Karpas-422 (cell line): ENCODE measurements around the gene DDX10. TPM values are rescaled to one million over a fixed set of nuclear protein-coding genes. Genes with fewer than 3 reads are reported as not detected.
"Not testable (repeated sequence)": the region's sequence is repeated elsewhere in the genome, so short reads cannot be mapped to it uniquely, and the experiment has no call there.

Source experiments
- DNase-seq: peaks from one replicate; pipeline ENCODE4 v3.0.0-alpha.2; 2015
- H2AFZ ChIP-seq: fragments of 200-600 bp; sonication (generic); 2 replicates; pipeline ENCODE4 v1.6.1; 2014; ENCODE audit warnings: antibody characterized with exemption, low read length, mixed read lengths
- H3K27ac ChIP-seq: fragments of 200-600 bp; sonication (generic); 2 replicates; pipeline ENCODE4 v1.5.1; 2014; ENCODE audit warnings: mild to moderate bottlenecking, low read length, moderate library complexity
- H3K27me3 ChIP-seq: fragments of 200-600 bp; sonication (generic); 2 replicates; pipeline ENCODE4 v1.6.1; 2014; ENCODE audit warnings: low read length, mixed read lengths
- H3K36me3 ChIP-seq: fragments of 200-600 bp; sonication (generic); 2 replicates; pipeline ENCODE4 v1.6.1; 2014; ENCODE audit warnings: low read length, mixed read lengths; ENCODE audit not compliant: insufficient read depth
- H3K4me1 ChIP-seq: fragments of 200-600 bp; sonication (generic); 2 replicates; pipeline ENCODE4 v1.6.1; 2014; ENCODE audit warnings: mild to moderate bottlenecking, low read length, mixed read lengths
- H3K4me2 ChIP-seq: fragments of 200-600 bp; sonication (generic); 2 replicates; pipeline ENCODE4 v1.6.1; 2014; ENCODE audit warnings: low read length, low read depth, mild to moderate bottlenecking; ENCODE audit not compliant: poor library complexity, severe bottlenecking
- H3K4me3 ChIP-seq: fragments of 200-600 bp; sonication (generic); 2 replicates; pipeline ENCODE4 v1.5.1; 2014; ENCODE audit warnings: mild to moderate bottlenecking, antibody characterized with exemption, low read length, mixed read lengths
- H3K79me2 ChIP-seq: fragments of 200-600 bp; sonication (generic); 2 replicates; pipeline ENCODE4 v1.6.1; 2014; ENCODE audit warnings: mild to moderate bottlenecking, low read length, mixed read lengths
- H3K9ac ChIP-seq: fragments of 200-600 bp; sonication (generic); 2 replicates; pipeline ENCODE4 v1.6.0; 2014; ENCODE audit warnings: low read length
- H3K9me2 ChIP-seq: fragments of 200-600 bp; sonication (generic), shearing (Covaris generic); replicated peaks from 2 replicates; pipeline ENCODE4 v1.6.0; 2014; ENCODE audit warnings: mild to moderate bottlenecking, low read length, moderate library complexity; ENCODE audit not compliant: insufficient read depth
- H3K9me3 ChIP-seq: fragments of 300-700, 200-600 bp; sonication (generic); 2 replicates; pipeline ENCODE4 v1.6.1; 2014; ENCODE audit warnings: low read length, mixed read lengths
- H4K20me1 ChIP-seq: fragments of 200-600 bp; sonication (generic); 2 replicates; pipeline ENCODE4 v1.6.1; 2014; ENCODE audit warnings: mild to moderate bottlenecking, antibody characterized with exemption, low read length, low read depth; ENCODE audit not compliant: insufficient read depth
- total RNA-seq: library from RNA; depleted of rRNA; stranded (reverse); fragments of >200 nt; shearing (Covaris generic); gene quantifications from 2 replicates; pipeline ENCODE4 v1.2.3, GENCODE V29; 2014; ENCODE audit warnings: low replicate concordance

Gene DDX10
- total RNA-seq, 1 experiment from 2014 or later = 103 TPM

- H4K20me1 ChIP-seq = no peaks in the 10 kb centered on the region
- no peak for DNase-seq
- H3K4me2 ChIP-seq = no peak overlapping the region
- no peaks in the 10 kb centered on the region for H3K9me2 ChIP-seq
- no peak overlapping the region for H3K9ac ChIP-seq
- H3K4me1 ChIP-seq = peaks cover 20% of the 10 kb centered on the region
- H3K79me2 ChIP-seq = peaks cover 77% of the 10 kb centered on the region
- no peak overlapping the region for H2AFZ ChIP-seq
- no peak overlapping the region for H3K27ac ChIP-seq
- peaks cover 10% of the 10 kb centered on the region; the same call in 1 of the 2 replicates for H3K9me3 ChIP-seq
- no peaks in the 10 kb centered on the region for H3K27me3 ChIP-seq
- H3K4me3 ChIP-seq = no peak overlapping the region
- peaks cover 14% of the 10 kb centered on the region for H3K36me3 ChIP-seq
These were observed 110.5 kb downstream of the DDX10 start for GRCh38 chr11:108775324-108775723.

- not testable (repeated sequence) for H3K27ac ChIP-seq, H3K9me2 ChIP-seq, DNase-seq, H3K9ac ChIP-seq, H3K4me3 ChIP-seq, H3K27me3 ChIP-seq, H3K4me2 ChIP-seq, H2AFZ ChIP-seq, H4K20me1 ChIP-seq
- Histone ChIP-seq H3K79me2 (peaks cover 77% of the 10 kb centered on the region), H3K4me1 (peaks cover 28% of the 10 kb centered on the region), H3K9me3 (peaks cover 10% of the 10 kb centered on the region; the same call in 1 of the 2 replicates), H3K36me3 (peaks cover 14% of the 10 kb centered on the region)
These were observed 114.3 kb downstream of the DDX10 start for GRCh38 chr11:108779147-108779546.

DNA sequence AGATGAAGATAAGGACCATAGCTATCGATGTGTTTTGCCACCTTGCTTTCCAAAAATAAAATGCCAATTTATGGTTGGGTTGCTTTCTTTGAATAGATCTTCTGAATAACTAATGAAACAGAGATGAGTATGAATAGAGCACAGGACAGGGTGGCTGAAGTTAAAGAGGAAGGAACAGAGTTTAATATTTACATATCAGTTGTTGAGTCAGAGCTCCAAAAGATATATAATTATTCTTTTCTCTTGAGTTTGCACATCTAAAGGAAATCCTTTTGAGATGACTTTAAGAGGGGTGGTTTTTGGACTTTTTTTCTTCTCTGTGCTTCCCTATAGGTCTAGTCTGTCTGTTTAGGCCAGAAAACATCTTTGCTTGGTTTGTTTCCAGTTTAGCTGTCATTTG is 115.2 kb downstream of the DDX10 start:
- Histone ChIP-seq H3K79me2 (peaks cover 77% of the 10 kb centered on the region), H3K9ac (no peak overlapping the region)

DNA sequence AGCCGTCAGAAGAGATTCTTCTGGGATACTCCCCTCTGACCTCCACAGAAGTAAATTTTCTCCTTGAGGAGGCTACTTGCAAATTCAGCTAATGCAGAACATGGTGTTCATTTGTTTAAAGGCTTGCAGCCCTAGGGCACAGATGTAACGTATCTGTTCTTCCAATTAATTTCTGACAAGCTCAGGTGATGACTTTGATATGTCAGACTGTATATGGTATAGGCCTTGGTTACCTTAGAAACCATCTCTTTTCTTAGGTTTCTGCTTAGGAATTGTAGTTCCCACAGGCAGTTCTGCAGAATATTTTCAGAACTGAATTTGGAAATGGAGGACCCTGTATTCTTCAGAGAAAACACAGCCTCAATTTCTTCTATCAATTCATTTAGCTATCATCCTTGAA is 117.1 kb downstream of the DDX10 start:
- H3K4me1 ChIP-seq = peaks cover 30% of the 10 kb centered on the region
- H3K79me2 ChIP-seq = peaks cover 77% of the 10 kb centered on the region
- no peaks in the 10 kb centered on the region for H3K9me2 ChIP-seq
- no peaks in the 10 kb centered on the region for H3K36me3 ChIP-seq
- no peak for DNase-seq
- no peak overlapping the region for H2AFZ ChIP-seq
- H3K4me3 ChIP-seq = no peak overlapping the region
- peak overlapping the region; percentile 19 for H3K27ac ChIP-seq
- peak overlapping the region; percentile 21 for H3K4me2 ChIP-seq
- no peaks in the 10 kb centered on the region; the same call in 1 of the 2 replicates for H3K9me3 ChIP-seq
- no peaks in the 10 kb centered on the region for H4K20me1 ChIP-seq
- H3K9ac ChIP-seq = no peak overlapping the region
- H3K27me3 ChIP-seq = no peaks in the 10 kb centered on the region

More for the DNA sequence above, 115.2 kb downstream of the DDX10 start:
- H3K9me3 ChIP-seq = peaks cover 10% of the 10 kb centered on the region; the same call in 1 of the 2 replicates
- H3K9me2 ChIP-seq = no peaks in the 10 kb centered on the region
- no peaks in the 10 kb centered on the region for H4K20me1 ChIP-seq
- H3K4me3 ChIP-seq = 0 out of 2 replicates have a peak overlapping the region, but pooled peaks have one; percentile 2
- H2AFZ ChIP-seq = no peak overlapping the region
- no peaks in the 10 kb centered on the region for H3K27me3 ChIP-seq
- peaks cover 14% of the 10 kb centered on the region for H3K36me3 ChIP-seq
- DNase-seq = peak; percentile 83
- H3K27ac ChIP-seq = peak overlapping the region; percentile 40
- peaks cover 28% of the 10 kb centered on the region for H3K4me1 ChIP-seq
- H3K4me2 ChIP-seq = peak overlapping the region; percentile 48

- no peak overlapping the region for H3K4me2 ChIP-seq
These were observed 121.6 kb downstream of the DDX10 start for GRCh38 chr11:108786281-108786990.

DNA sequence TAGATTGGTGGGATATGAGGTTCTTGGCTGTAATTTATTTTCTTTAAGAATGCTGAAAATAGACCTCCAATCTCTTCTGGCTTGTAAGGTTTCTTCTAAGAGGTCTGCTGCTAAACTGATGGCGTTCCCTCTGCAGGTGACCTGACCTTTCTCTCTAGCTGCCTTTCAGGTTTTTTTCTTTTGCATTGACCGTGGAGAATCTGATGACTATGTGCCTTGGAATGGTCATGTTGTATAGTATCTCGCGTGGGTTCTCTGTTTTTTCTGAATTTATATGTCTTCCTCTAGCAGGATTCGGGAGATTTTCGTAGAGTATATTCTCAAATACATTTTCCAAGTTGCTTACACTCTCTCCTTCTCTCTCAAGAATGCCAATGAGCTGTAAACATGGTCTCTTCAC is 122.2 kb downstream of the DDX10 start:
- no peaks in the 10 kb centered on the region for H3K9me3 ChIP-seq
- H3K27me3 ChIP-seq = no peaks in the 10 kb centered on the region
- no peak overlapping the region for H3K4me3 ChIP-seq
- no peak overlapping the region for H3K9ac ChIP-seq
- peaks cover 100% of the 10 kb centered on the region for H3K79me2 ChIP-seq
- peaks cover 27% of the 10 kb centered on the region for H3K4me1 ChIP-seq
- DNase-seq = no peak
- no peaks in the 10 kb centered on the region for H4K20me1 ChIP-seq
- H3K36me3 ChIP-seq = no peaks in the 10 kb centered on the region
- H3K9me2 ChIP-seq = no peaks in the 10 kb centered on the region
- H3K4me2 ChIP-seq = no peak overlapping the region
- no peak overlapping the region for H3K27ac ChIP-seq
- H2AFZ ChIP-seq = no peak overlapping the region

More at GRCh38 chr11:108786281-108786990, 121.6 kb downstream of the DDX10 start:
- DNase-seq = no peak
- Histone ChIP-seq H2AFZ (no peak overlapping the region), H3K27ac (no peak overlapping the region), H3K9me2 (no peaks in the 10 kb centered on the region), H3K4me1 (peaks cover 29% of the 10 kb centered on the region), H3K36me3 (no peaks in the 10 kb centered on the region), H3K9me3 (no peaks in the 10 kb centered on the region), H3K79me2 (peaks cover 100% of the 10 kb centered on the region), H3K4me3 (no peak overlapping the region), H4K20me1 (no peaks in the 10 kb centered on the region), H3K27me3 (no peaks in the 10 kb centered on the region), H3K9ac (no peak overlapping the region)

DNA sequence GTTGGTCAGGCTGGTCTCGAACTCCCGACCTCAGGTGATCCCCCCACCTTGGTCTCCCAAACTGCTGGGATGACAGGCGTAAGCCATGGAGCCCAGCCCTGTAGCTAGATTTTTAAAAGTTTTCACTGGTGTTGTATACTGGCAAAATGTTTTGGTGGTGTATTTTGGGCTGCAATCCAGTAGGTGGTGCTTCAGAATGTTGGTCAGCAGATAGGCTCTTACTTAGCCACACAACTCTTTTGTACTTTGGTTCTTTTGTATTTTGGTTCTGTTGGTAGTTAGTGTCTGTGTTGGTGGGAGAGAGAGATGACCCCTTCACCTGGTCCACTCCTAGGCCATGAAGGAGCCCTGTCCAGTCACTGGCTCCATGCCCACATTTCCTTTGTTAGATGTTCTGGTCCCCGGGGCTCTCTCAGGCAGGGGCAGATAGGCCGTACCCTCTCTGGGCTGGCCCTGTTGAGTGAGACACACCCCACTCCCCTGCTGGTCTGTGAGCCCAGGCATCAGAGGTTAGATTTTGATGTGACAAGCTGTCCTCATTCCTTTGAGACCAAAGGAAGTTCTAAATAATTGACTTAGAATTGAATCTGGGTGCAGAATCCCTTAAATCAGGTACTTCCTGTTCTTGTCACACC is 123.8 kb downstream of the DDX10 start:
- H4K20me1 ChIP-seq = no peaks in the 10 kb centered on the region
- no peak overlapping the region for H3K27ac ChIP-seq
- H3K79me2 ChIP-seq = peaks cover 100% of the 10 kb centered on the region
- no peak overlapping the region for H3K4me2 ChIP-seq
- no peak overlapping the region for H2AFZ ChIP-seq
- DNase-seq = peak; percentile 82
- no peak overlapping the region for H3K9ac ChIP-seq
- H3K27me3 ChIP-seq = no peaks in the 10 kb centered on the region
- no peaks in the 10 kb centered on the region for H3K9me3 ChIP-seq
- H3K36me3 ChIP-seq = no peaks in the 10 kb centered on the region
- H3K9me2 ChIP-seq = no peaks in the 10 kb centered on the region
- H3K4me1 ChIP-seq = peaks cover 25% of the 10 kb centered on the region
- no peak overlapping the region for H3K4me3 ChIP-seq

DNA sequence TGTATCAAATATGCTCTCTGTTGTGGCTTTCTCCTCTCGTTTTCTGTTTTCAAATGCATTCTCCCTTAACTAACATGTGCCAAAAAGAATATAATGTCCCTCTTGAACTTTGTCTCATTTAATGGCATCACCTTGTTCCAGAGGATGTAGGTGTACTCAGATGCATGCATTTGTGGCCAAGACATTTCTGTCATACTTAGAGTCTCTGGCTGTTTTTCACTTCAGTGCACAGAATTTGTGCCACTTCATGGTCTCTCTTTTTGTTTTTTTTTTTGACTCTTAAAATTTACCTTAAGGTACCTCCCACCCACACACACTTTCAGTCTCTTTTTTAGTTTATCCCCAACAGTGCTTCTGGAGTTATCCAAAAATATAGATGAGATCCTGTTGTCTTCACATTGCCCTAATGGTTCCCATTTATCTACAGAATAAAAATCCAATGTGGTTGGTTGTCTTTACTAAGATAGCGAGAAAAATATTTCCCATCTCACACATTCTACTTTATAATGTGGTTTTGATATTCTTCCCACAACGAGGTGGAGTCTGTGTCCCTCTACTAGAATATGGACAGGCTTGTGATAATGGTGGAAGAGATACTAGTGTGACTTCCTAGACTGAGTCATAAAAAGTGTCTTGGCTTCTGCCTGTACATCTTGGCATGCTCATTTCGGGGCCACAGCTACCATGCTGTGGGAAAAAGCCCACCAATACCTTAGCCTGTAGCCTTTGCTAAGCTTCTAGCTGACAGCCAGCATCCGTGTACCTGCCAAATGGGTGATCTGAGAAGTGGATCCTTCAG is 125.8 kb downstream of the DDX10 start:
- H3K4me2 ChIP-seq = no peak overlapping the region
- no peaks in the 10 kb centered on the region for H3K27me3 ChIP-seq
- peaks cover 25% of the 10 kb centered on the region for H3K4me1 ChIP-seq

More for the DNA sequence above, 125.8 kb downstream of the DDX10 start:
- H2AFZ ChIP-seq = no peak overlapping the region
- H3K9me2 ChIP-seq = no peaks in the 10 kb centered on the region
- no peak overlapping the region for H3K9ac ChIP-seq
- H4K20me1 ChIP-seq = no peaks in the 10 kb centered on the region
- peaks cover 95% of the 10 kb centered on the region for H3K79me2 ChIP-seq
- no peak overlapping the region; the same call in 1 of the 2 replicates for H3K27ac ChIP-seq
- H3K9me3 ChIP-seq = no peaks in the 10 kb centered on the region
- no peaks in the 10 kb centered on the region for H3K36me3 ChIP-seq
- DNase-seq = no peak
- H3K4me3 ChIP-seq = no peak overlapping the region
